HEK293T (cell line): ENCODE results near the gene GPR153.

ENCODE experiments used
- FOXA1 ChIP-seq: fragments of 450-650 bp; IDR thresholded peaks from 2 replicates; pipeline ENCODE4 v1.6.1; 2016; ENCODE audit warnings: mild to moderate bottlenecking
- FOXM1 ChIP-seq: fragments of 450-650 bp; IDR thresholded peaks from 2 replicates; pipeline ENCODE4 v1.6.1; 2017; ENCODE audit warnings: mild to moderate bottlenecking, borderline replicate concordance
- SP1 ChIP-seq: fragments of 450-650 bp; IDR thresholded peaks from 2 replicates; pipeline ENCODE4 v1.6.1; 2017
- TARDBP ChIP-seq: fragments of 450-650 bp; IDR thresholded peaks from 2 replicates; pipeline ENCODE4 v1.6.1; 2016

DNA sequence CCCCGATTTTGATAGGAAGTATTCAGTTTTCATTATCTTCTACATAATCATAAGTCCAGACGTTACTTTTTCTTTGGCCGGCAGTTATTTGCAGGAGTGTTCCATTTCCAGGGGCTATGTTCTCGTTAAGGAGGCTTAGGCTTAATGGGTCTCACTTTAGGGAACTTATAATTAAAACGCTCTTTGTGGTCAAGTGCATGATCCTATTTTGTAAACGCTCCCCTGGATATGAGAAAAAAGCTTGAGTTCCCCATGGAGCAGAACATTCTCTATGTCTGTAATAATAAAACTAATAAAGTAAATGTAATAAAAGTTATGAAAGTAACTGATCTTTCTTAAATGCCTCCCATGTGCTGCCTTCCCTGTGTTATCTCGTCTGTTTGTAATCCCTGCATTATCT lies 48.7 kb upstream of the GPR153 start:
- TF ChIP-seq SP1 (no peak), FOXM1 (no peak), TARDBP (no peak), FOXA1 (no peak)
